ENCODE results near the gene CDK10.

The CDK10 gene

DNA sequence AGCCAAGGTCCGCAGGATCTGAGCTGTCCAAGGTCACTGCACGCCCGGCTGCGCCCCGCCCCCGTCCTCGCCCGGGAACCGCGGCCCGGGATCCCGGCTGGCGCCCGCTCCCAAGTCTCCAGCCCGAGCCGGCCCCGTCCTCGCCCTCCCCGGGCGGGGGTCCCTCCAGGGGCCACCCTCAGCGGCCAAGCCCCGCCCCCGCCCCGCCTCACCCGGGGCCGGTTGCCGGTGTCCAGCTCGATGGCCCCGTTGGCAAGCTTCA lies 34.0 kb downstream of the CDK10 start:
- TF ChIP-seq, protein P1, sequence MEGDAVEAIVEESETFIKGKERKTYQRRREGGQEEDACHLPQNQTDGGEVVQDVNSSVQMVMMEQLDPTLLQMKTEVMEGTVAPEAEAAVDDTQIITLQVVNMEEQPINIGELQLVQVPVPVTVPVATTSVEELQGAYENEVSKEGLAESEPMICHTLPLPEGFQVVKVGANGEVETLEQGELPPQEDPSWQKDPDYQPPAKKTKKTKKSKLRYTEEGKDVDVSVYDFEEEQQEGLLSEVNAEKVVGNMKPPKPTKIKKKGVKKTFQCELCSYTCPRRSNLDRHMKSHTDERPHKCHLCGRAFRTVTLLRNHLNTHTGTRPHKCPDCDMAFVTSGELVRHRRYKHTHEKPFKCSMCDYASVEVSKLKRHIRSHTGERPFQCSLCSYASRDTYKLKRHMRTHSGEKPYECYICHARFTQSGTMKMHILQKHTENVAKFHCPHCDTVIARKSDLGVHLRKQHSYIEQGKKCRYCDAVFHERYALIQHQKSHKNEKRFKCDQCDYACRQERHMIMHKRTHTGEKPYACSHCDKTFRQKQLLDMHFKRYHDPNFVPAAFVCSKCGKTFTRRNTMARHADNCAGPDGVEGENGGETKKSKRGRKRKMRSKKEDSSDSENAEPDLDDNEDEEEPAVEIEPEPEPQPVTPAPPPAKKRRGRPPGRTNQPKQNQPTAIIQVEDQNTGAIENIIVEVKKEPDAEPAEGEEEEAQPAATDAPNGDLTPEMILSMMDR (conservative IDR thresholded peaks at IDR 0.05; ENCODE audit: low read length), result no peak
- H3K4me3 ChIP-seq (ENCODE audit: low read length), result peak overlapping the region; percentile 84
- no peak for DNase-seq (ENCODE audit: low read depth)

DNA sequence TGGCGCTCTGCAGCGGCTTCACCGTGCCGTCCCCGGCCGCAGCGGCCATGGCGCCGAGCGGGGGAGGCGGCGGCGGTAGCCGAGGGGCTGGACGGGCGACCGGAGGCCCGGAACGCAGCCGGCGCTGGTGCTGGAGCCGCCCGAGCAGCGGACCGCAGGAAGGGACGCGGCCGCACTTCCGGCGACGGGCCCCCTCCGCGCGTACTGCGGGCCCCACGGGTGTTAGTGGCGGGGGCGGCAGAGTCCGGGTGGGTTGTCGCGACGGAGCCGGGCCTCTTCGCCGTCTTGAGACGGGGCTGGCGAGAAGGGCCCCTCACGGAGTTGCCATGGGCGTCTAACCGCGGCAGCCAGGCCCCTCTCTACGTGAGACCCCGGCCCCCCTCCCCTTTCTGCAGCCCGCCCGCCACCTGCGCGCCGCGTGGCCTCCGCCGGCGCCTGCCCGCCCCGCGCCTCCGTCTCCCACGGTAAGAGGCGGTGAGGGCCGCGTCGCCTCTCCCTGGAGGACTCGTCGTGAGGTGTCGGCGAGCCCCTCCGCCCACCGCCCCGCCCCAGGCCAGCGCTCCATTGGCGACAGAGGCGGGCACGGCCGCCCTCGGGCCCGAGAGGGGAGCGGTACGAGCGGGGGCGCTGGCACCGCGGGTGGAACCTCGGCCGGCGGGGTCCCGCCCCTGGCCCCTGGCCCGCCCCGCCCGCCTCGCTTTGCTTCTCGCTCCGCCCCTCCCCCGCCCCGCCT lies 34.5 kb downstream of the CDK10 start, which contains the start of the genes VPS9D1 and ZNF276:
TSS of gene VPS9D1 (minus strand) at position 86 of the 733 bp plus-strand sequence. CDS start at position 49, 37 bp downstream.
TSS of gene ZNF276 (plus strand) at position 725 of the 733 bp plus-strand sequence. CDS start 104 bp downstream, outside the sequence.
- TF ChIP-seq, protein P1 (conservative IDR thresholded peaks at IDR 0.05; ENCODE audit: low read length), result no peak
- peak within 1 kb of the TSS; percentile 84 for H3K4me3 ChIP-seq (ENCODE audit: low read length)
- peak; percentile 77 for DNase-seq (ENCODE audit: low read depth)

DNA sequence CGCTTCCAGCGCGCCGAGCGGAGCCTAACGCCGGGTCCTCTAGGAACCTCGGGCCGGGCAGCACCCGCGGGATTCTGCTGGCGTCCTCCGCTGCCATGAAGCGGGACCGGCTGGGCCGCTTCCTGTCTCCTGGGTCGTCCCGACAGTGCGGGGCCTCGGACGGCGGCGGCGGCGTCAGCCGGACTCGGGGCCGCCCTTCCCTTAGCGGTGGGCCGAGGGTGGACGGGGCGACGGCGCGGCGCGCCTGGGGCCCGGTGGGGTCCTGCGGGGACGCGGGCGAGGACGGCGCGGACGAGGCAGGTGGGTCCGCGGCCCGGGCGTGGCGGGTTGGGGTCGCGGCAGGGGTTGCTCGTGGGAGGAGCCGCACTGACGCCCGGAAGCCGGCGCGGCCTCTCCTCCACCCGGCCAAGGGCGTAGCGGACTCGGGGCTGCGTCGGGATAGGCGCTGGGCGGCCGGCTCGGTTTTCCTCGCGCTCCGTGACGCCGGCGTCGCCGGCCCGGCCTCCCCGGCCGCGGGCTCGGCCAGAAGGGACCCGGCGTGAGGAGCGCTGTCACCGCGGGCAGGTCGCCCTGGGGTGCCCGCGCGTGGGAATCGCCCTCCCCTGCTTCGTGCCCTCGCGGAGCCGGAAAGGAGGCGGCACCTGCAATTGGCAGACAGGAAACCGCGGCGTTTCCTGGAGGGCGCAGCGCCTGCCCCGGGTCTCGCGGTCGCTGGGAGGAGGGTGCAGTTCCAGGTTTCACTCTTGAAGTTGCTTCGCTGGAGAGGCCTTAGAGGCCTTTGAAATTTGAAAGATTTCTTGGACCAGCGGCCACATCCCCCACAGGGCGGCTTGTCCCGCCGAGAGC lies 35.3 kb downstream of the CDK10 start:
- TF ChIP-seq, protein P1 (conservative IDR thresholded peaks at IDR 0.05; ENCODE audit: low read length), result no peak
- H3K4me3 ChIP-seq (ENCODE audit: low read length), result peak overlapping the region; percentile 84
- DNase-seq (ENCODE audit: low read depth), result peak; percentile 38

DNA sequence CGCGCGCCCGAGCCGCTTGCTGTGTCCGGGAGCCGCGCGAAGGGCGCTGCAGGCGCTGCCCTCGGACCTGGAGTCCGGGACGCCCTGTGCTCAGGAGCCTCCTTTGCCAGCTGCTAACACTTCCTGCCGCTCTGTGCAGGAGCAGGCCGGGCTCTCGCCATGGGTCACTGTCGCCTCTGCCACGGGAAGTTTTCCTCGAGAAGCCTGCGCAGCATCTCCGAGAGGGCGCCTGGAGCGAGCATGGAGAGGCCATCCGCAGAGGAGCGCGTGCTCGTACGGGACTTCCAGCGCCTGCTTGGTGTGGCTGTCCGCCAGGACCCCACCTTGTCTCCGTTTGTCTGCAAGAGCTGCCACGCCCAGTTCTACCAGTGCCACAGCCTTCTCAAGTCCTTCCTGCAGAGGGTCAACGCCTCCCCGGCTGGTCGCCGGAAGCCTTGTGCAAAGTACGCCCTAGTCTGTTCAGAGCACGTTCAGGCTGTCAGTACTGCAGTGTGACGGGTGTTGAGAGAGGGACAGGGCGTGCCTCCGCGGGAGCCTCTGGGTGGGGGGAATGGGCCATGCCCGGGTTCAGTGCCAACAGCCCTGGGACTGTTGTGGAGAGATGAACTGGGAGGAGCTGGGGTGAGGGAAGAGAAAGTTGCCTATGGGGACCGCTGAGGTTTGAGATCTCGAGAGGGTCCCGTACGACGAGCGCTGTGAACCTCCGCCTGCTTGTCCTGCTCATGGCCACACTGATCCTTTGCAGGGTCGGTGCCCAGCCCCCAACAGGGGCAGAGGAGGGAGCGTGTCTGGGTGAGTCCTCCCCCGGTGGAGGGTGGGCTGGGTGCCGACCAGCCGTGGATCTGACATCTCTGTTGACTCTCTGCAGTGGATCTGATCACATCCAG lies 36.1 kb downstream of the CDK10 start:
- no peak for DNase-seq (ENCODE audit: low read depth)
- TF ChIP-seq, protein P1 (conservative IDR thresholded peaks at IDR 0.05; ENCODE audit: low read length), result no peak
- peak overlapping the region; percentile 84 for H3K4me3 ChIP-seq (ENCODE audit: low read length)

DNA sequence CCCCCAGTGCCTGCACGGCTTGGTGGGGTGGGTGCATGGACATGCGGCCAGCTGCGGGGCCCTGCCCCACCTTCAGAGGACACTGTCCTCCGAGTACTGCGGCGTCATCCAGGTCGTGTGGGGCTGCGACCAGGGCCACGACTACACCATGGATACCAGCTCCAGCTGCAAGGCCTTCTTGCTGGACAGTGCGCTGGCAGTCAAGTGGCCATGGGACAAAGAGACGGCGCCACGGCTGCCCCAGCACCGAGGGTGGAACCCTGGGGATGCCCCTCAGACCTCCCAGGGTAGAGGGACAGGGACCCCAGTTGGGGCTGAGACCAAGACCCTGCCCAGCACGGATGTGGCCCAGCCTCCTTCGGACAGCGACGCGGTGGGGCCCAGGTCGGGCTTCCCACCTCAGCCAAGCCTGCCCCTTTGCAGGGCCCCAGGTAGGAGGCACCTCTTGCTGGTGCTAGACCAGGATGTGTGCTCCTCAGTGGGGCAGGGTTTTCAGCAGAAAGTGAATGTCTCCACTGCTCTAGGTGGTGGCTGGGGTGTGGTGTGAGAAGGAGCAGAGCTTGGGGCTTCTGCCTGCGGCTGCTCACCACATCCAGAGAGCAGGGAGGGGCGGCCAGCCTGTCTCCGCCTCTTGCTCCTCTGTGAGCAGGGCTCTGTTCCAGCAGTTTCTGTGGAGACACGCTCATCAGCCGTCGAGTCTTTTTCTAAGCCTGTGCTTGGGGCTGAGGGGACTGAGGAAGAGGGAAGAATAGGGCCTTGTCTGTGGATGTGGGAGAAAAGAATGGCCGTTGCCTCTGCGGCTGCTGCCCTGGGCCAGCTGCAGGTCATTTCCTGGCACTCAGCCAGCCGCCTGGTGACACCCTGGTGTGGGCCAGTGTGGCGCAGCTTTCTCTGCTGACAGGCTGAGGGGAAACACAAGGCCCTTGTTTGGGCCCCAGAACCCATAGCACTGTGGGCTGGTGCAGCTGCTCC lies 37.1 kb downstream of the CDK10 start:
- peak; percentile 29 for DNase-seq (ENCODE audit: low read depth)
- H3K4me3 ChIP-seq (ENCODE audit: low read length), result no peak overlapping the region
- TF ChIP-seq, protein P1 (conservative IDR thresholded peaks at IDR 0.05; ENCODE audit: low read length), result no peak
